Choroid plexus epithelial cell (primary cell): Measurements from ENCODE around the gene MEIS2.

ENCODE experiments used
- DNase-seq: peaks from one replicate; pipeline ENCODE4 v3.0.0-alpha.2; 2010; ENCODE audit warnings: low read depth
- H3K4me3 ChIP-seq: 2 replicates; pipeline ENCODE4 v1.5.1; 2011; ENCODE audit warnings: low read depth, mild to moderate bottlenecking, control low read depth, low read length, moderate library complexity
- TF ChIP-seq, protein P1 (sequence below): conservative IDR thresholded peaks from 2 replicates; pipeline ENCODE4 v1.5.1; 2011; ENCODE audit warnings: low read depth, mild to moderate bottlenecking, control low read depth, inconsistent platforms, low read length, moderate library complexity

Gene MEIS2

DNA sequence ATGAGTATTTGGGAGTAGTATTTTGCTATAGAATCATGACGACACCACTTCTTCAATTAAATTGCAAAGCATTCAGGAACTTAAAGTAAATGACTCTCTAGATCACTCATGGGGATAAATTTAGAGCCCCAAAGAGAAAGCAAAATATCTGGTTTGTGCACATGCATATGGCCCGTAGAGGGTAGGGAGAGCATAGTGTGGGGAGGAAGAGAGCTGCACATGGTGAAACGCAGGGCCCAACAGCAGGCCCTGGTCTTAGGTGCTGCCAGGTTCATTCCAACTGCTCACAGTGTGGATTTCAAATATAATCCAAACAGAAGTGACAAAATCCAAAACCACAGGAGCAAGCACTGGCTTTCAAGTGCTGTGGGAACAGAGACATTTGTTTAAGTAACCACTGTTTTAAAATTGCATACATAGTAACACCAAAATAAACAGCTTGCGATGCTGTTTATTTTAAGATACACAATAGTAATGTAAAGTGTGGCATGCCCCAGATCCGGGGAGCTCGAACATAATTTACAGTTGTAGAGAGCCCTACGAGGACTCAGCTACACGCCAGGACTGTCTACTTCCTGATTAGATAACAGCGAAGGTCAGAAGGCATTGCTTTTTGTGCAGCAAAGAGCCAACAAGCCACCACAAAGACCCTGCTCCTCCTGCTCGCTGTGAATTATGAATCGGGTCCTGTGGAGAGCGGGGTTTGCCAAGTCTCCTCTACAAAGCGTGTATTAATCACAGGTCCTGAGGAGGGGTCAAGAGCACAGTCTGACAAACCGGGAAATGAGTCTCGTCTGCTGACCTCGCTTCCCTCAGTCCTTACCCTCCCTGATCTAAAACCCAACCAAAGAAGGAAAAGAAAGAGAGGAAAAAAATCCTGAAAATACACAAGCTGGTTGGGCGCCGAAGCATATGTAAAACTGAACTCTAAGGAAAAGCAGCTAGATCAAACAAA, 80.6 kb downstream of the MEIS2 start:
- H3K4me3 ChIP-seq, result peak overlapping the region; percentile 23
- TF ChIP-seq, protein P1, sequence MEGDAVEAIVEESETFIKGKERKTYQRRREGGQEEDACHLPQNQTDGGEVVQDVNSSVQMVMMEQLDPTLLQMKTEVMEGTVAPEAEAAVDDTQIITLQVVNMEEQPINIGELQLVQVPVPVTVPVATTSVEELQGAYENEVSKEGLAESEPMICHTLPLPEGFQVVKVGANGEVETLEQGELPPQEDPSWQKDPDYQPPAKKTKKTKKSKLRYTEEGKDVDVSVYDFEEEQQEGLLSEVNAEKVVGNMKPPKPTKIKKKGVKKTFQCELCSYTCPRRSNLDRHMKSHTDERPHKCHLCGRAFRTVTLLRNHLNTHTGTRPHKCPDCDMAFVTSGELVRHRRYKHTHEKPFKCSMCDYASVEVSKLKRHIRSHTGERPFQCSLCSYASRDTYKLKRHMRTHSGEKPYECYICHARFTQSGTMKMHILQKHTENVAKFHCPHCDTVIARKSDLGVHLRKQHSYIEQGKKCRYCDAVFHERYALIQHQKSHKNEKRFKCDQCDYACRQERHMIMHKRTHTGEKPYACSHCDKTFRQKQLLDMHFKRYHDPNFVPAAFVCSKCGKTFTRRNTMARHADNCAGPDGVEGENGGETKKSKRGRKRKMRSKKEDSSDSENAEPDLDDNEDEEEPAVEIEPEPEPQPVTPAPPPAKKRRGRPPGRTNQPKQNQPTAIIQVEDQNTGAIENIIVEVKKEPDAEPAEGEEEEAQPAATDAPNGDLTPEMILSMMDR, result no peak
- peak; percentile 74 for DNase-seq

DNA sequence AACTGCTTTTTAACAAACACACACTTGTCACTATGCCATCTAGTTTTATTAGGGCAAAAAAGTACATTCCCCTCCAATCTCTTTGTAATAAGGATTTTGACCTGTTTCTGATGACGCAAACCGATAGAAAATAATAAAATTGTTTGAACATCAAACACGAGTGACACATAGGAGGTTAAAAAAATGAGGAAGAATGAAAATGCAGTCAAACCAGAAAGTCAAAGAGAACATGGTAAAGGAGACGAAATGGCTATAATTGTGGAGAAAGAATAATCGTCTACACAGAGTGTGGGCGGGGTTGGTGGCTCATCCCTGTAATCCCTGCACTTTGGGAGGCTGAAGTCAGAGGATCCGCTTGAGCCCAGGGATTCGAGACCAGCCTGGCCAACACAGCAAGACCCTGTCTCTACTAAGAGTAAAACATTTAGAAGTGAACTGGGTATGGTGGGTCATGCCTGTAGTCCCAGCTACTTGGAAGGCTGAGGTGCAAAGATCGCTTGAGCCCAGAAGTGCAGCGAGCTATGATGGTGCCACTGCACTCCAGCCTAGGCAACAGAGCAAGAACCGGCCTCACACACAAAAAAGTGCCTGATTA, 83.2 kb downstream of the MEIS2 start:
- TF ChIP-seq, protein P1, result no peak
- H3K4me3 ChIP-seq, result no peak overlapping the region
- no peak for DNase-seq

DNA sequence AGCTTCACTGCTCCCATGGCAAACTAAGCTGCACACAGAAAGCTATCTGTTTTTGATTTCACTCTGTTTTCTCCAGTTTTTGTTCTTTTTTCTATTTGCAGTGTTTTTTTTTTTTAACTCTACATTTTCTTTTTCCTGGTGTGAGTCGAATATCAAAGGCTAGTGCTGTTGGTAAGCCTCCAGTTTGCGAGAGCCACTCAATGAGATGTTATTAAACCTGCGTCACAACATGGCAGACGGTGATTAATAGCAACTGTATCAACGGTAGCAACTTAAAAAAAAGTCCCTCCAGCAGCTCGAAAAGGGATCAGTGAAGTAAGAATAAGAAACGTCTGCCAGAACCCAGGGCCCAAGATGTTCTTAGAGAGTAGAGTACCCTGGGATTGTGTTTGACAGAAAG, 84.1 kb downstream of the MEIS2 start:
- no peak overlapping the region for H3K4me3 ChIP-seq
- peak; percentile 42 for DNase-seq
- TF ChIP-seq, protein P1, result no peak

DNA sequence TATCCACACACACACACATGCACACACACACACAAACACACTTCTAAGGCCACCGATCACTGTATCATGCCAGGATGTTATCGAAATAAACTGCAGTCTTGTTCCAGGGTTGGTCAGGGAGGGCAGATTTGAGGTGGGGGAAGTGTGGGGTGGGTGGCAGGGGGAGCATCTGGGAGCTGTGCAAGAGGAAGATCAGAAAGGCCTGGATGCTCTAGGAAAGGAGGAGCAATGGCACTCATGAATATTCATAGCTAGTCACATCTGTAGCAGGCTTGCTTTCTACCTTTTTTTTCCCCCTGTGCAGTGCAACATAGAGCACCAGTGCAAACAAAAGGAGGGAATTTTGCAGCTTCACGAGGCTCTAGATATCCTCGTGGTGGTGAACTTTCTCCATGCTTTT, 84.9 kb downstream of the MEIS2 start:
- TF ChIP-seq, protein P1, result no peak
- DNase-seq, result no peak

DNA sequence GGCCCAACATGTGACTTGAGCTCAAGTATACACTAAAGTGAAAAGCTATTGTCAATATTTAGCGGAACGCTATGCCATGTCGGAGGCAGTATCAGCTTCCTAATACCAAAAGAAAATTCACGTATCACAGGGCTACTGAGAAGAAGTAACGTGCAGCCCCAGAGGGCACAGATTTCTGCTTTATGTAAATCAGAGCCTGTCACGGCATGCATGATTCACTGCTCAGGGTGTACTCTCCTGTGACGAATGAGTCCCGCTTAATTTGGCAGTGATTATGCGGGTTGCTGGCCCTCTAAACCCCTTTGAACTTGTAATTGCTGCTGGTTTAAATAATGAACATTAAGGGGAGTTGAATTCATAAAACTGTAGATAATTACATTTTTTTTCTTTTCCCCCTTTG, 85.3 kb downstream of the MEIS2 start:
- TF ChIP-seq, protein P1, result no peak
- DNase-seq, result no peak
- H3K4me3 ChIP-seq, result no peak overlapping the region

More for the DNA sequence above, 84.9 kb downstream of the MEIS2 start:
- no peak overlapping the region for H3K4me3 ChIP-seq

DNA sequence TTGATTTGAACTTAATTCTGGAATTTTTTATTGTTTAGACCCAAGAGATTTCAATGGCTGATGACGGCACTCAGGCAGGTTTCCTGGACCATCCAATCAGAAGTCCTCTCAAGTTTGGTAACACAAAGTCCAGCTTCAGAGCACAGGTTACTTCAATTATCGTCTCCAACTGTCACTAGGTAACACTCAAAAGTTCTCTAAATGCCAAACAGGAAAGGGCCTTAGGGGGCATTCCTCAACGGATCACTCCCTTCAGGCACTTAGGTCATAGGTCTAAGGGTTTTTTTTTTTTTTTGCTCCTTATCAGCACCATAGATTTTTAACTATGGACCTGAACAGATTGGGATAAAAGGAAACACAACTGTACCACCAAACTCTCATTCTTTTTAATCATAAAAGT, 85.8 kb downstream of the MEIS2 start:
- no peak for DNase-seq
- TF ChIP-seq, protein P1, result no peak

More for the DNA sequence above, 85.8 kb downstream of the MEIS2 start:
- H3K4me3 ChIP-seq, result no peak overlapping the region
